Putamen (tissue), 1 donor: ENCODE measurements around the gene ABHD18.
"Not testable (repeated sequence)": the region's sequence is repeated elsewhere in the genome, so short reads cannot be mapped to it uniquely, and the experiment has no call there.

ENCODE experiments used
- DNase-seq: peaks from one replicate; pipeline ENCODE4 v3.0.0-alpha.2; 2016; ENCODE audit warnings: low spot score

The ABHD18 gene

DNA sequence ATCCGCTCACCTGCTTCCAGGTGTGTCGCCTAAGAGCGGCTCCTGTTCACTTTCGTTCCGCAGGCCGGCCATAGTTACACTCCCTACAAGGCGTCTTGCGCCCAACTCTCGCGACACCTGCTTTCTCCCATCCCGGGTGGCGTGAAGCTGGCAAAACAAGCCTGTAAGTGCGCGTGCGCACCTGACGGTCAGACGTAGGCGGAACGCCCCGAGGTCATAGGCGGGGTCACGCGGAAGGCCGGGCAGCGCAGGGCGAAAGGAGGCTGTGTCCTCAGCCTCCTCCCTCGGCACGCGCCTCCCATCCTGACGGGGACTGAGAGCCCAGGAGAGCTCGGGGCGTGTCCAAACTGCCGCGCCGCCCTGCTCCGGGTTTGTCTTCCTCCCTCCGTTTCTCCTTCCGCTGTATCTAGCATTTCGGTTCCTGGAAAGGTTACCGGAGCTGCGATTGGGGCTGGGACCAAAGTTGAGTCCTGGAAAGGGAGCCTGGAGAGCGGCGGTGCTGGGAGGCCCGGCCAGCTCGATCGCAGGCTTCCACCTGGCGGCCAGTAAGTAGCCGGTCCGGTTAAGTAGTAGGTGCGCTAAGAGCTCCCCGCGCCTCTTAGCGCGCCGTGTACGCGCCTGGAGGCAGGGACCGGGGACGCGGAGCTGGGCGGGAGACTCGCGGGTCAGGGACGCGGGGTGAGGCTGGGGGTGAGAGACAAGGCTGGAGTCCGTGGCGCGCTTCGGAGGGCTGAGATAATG lies at the start of gene ABHD18, which contains the start of gene MFSD8:
TSS of gene ABHD18 (plus strand) at position 345 of the 741 bp plus-strand sequence. CDS start 17,550 bp downstream, outside the sequence.
TSS of gene MFSD8 (minus strand) at position 112 of the 741 bp plus-strand sequence. CDS start at position 72, 40 bp downstream.
- peak; percentile 94 for DNase-seq

DNA sequence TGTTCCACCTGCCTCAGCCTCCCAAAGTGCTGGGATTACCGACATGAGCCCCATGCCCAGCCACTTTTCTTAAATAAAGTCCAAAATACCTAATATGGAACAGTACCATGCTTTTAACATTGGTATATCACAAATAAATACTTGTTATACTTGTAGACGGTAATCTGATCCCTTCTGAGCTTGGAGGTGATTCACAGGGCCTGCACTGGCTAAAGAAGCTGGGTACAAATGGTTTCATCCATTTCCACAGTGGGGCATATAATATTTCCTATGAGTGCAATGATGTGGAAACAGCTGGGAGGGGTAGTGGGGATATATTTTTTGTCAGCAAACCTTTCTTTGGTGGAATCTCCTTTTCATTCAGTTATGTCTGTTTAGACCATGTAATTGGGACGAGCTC lies 48.7 kb upstream of the ABHD18 start:
- DNase-seq: no peak

DNA sequence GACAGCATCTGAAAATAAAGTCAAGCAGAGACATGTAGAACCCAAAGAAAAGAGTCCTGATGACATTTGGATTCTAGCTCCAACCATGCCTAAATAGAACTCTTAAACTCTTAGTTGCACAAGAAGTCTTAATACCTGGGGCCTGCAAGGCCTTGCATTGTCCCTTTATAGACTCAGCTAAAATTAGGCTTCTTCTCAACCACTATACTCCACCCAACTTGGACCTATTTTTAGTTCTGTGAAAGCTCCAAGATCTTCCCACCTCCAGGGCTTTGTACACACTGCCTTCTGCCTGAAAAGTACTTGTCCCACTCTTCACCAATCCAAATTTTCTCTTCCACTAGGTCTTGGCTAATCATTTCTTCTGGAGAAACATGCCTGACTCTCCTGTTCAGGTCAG lies 48.1 kb upstream of the ABHD18 start:
- DNase-seq: no peak

DNA sequence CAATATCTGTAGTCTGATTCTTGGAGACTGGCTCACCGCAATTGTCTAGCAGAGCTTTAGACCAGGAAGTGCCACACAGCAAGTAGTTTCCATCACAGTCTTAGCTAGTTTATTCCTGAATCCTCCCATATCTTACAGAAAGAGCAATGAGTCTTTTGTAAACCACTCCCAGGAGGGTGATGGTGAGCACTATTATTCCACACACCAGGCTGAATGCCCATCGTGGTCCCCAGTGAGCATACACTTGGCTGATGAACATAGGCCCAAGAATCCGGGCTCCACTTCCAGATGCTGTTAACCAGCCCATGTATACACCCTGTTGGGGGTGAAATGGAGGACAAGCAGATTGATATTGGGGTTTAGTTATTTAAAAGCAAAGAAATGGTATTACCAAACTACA lies 44.7 kb upstream of the ABHD18 start:
- DNase-seq: no peak

DNA sequence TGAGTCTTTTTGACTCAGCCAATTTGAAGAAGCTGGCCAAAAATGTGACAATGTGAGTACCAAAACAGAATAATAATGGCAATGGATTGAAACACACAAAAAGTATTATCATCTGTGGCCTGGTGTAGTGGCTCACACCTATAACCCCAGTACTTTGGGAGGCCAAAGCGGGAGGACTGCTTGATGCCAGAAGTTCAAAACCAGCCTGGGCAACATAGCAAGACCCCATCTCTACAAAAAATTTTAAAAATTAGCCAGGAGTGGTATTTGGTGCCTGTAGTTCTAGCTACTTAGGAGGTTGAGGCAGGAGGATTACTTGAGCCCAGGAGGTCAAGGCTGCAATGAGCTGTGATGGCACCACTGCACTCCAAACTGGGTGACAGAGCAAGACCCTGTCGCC lies 43.0 kb upstream of the ABHD18 start:
- DNase-seq: no peak

DNA sequence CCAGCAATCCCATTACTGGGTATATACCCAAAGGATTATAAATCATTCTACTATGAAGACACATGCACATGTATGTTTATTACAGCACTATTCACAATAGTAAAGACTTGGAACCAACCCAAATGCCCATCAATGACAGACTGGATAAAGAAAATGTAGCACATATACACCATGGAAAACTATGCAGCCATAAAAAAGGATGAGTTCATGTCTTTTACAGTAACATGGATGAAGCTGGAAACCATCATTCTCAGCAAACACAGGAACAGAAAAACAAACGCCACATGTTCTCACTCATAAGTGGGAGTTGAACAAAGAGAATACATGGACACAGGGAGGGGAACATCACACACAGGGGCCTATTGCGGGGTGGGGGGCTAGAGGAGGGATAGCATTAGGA lies 39.5 kb upstream of the ABHD18 start:
- DNase-seq: not testable (repeated sequence)

DNA sequence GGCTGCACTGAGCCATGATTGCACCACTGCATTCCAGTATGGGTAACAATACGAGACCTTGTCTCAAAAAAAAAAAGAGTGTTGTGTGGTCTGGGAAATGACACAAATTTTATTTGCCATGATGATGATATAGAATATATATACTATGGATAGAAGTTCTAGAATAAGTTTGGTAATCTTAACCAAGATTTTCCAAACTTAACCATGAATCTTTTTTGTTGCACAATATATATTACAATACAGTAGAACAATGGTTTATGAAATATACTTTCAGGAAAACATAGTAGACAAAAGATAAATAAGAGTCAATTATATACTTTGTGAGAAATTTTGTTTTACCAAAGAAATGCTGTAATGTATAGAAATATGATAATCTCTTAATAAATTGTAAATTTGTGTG lies 35.0 kb upstream of the ABHD18 start:
- no peak for DNase-seq

DNA sequence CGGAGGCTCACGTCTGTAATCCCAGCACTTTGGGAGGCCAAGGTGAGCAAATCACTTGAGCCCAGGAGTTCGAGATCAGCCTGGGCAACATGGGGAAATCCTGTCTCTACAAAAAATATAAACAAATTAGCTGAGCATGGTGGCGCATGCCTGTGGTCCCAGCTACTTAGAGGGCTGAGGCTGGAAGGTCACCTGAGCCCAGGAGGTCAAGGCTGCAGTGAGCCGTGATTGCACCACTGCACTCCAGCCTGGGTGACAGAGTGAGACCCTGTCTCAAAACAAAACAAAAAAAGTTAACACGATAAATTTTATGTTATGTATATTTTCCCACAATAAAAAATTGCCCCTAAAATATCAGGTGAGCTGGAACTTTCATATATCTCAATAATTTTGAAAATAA lies 33.4 kb upstream of the ABHD18 start:
- DNase-seq: not testable (repeated sequence)

DNA sequence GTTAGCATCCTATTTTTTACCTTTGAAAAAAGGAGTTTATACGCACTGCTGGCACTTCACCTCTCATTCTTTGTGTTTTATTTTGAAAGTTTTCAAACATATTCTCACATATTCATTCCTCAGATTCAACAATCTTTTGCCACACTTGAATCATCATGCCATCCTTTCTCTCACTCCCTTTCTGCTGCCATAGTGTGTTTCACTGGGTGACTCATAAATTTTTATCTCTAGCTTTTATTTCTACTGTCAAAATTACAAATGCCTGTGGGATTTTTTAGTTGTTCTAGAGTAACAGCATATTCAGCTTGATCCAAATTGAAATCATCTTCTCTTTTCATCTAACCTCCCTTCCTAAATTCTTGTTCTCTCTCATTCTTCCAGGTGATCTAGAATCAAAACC lies 28.2 kb upstream of the ABHD18 start:
- no peak for DNase-seq

DNA sequence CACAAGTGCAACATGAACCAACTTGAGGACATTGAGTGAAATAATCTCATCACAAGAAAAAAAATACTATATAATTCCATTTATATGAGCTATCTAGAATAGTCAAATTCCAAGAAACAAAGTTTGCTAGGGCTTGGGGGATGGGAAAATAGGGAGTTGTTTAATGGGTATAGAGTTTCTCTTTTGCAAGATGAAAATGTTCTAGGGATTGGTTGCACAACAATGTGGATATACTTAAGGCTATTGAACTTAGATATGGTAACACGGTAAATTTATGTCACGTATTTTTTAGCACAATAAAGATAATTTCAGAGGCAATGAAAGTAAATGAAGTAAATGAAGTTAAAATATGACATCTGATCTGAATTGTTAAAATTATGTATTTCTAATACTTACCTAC lies 8.1 kb upstream of the ABHD18 start:
- DNase-seq: no peak

DNA sequence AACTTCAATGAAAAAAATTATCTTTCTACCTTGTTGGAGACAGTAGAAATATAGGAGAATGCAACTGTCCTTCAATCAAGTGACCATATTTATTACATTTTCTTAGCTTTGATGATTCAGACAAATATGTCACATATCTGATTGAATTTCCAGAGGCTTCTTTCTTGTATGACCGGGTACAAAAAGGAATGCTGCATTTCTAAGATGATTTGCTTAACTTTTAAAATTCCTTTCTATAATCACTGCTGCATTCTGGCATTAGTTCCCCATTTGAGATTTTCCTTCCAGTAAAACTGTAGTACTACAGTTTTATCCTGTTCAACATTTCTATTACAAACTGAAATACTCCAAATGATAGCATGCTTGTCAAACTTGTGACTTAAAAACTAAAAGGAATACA lies 5.4 kb upstream of the ABHD18 start:
- no peak for DNase-seq

DNA sequence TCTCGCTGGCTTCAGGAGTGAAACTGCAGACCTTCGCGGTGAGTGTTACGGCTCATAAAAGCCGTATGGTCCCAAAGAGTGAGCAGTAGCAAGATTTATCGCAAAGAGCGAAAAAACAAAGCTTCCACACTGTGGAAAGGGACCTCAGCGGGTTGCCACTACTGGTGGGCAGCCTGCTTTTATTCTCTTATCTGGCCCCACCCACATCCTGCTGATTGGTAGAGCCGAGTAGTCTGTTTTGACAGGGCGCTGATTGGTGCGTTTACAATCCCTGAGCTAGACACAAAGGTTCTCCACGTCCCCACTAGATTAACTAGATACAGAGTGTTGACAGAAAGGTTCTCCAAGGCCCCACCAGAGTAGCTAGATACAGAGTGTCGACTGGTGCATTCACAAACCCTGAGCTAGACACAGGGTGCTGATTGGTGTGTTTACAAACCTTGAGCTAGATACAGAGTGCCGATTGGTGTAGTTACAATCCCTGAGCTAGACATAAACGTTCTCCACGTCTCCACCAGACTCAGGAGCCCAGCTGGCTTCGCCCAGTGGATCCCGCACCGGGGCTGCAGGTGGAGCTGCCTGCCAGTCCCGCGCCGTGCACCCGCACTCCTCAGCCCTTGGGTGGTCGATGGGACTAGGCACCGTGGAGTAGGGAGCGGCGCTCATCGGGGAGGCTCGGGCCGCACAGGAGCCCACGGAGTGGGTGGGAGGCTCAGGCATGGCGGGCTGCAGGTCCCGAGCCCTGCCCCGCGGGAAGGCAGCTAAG lies 1.4 kb upstream of the ABHD18 start:
- DNase-seq: not testable (repeated sequence)

DNA sequence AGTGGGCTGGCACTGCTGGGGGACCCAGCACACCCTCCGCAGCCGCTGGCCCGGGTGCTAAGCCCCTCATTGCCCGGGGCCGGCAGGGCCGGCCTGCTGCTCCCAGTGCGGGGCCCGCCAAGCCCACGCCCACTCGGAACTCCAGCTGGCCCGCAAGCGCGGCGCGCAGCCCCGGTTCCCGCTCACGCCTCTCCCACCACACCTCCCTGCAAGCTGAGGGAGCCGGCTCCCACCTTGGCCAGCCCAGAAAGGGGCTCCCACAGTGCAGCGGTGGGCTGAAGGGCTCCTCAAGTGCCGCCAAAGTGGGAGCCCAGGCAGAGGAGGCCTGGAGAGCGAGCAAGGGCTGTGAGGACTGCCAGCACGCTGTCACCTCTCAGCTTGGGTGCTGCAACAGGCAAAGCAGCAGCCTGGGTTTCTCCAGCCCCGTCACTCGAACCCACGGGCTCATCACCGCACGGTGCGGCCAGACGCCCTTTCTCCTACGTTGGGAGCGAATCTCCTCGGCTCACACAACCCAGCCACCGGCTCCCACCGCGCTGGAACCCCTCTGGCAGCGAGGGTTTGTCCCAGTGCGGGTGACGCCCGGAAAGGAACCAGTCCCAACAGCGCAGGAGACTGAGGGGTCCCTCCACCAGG lies 662 bp upstream of the ABHD18 start:
- DNase-seq: not testable (repeated sequence)

DNA sequence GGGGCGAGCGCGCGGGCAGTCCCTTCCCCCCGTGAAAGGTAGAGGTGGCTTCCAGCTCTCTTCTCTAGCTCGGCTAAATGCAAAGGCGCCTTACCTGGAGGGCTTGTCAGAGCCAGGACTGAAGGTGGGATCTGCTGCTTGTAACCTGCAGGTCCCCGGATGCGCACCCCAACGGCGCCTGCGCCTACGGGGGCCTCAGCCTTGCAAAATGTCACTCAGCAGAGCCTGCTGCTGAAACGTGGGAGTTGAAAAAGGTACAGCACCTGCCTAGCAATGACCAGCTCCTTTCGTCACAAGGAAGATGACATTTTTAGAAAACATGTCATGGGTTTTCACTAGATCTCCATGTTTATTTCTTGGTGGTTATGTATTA lies 583 bp downstream of the ABHD18 start:
- peak; percentile 65 for DNase-seq

DNA sequence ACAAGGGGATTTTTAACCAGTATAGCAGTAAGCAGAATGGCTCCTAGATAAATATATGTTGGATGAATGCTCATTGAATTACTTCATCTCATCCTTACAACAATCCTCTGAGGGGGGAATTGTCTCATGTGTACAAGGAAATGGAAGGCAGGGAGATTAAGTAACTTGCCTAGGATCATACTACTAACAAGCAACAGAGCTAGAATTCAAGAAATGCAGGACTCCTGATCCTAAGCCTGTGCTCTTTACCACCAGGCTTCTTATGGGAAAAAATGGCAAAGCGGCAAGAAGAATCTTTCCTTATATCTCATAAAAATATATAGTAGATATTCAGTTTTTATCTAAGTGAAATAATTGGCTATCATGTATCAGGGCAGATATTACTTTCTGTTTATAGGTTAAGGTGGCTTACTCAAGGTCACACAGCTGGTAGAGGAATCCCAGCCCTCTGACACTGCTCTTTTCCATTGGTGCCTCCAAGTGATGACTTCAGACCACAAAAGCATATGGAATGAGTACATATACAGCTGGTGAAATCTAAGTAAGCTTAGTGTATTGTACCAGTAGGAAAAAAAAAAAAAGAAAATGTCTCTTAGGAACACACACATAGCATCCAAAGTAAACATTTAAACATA lies 2.1 kb downstream of the ABHD18 start:
- DNase-seq: no peak

DNA sequence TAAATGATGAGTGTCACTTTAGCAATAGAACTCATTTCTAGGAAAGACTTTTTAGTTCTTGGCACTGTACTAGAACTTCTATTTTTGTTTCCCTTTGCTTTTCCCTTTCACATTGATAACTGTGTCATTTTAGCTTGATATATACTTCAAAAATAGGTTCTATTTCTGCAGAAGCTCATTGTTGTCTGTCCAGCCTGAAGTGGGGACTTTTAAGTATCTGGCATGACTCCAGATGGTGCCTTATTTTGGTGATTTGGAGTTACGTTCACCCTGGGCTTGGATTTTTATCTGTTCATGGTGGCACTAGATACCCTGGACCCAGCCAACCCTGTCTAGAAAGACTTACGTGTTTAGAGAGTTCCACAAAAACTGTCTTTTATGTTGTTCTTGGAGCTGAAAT lies 3.4 kb downstream of the ABHD18 start:
- no peak for DNase-seq

DNA sequence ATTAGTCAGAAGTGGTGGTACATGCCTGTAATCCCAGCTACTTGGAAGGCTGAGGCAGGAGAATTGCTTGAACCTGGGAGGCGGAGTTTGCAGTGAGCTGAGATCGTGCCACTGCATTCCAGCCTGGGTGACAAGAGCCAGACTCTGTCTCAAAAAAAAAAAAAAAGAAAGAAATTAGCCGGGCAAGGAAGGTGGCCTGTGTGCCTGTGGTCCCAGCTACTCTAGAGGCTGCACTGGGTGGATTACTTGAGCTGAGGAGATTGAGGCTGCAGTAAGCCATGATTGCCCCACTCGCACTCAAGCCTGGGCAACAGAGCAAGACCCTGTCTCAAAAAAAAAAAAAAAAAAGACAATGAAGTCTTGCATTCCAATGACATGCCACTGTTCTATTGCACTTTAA lies 5.7 kb downstream of the ABHD18 start:
- DNase-seq: not testable (repeated sequence)

DNA sequence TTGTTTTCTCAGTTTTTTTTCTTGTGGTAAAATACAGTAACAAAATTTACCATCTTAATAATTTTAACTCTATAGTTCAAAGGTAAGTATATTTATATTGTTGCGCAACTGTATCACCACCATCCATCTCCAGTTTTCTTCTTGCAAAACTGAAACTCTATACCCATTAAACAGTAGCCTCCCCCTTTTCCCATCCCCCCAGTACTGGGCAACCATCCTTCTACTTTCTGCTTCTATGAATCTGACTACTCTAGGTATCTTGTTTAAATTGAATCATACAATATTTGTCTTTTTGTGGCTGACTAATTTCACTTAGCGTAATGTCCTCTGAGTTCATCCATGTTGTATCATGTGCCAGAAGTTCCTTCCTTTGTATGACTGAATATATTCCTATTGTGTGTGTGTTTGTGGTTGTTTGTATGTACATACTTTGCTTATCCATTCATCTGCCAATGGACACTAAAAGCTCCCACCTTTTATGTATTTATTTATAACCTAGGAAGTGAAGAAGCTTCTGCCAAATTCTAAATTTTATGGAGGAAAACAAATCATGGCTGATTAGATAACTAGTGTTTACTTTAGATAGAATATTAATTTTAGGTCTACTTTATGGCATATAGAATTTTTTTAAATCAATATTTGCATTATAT lies 10.0 kb downstream of the ABHD18 start:
- no peak for DNase-seq

DNA sequence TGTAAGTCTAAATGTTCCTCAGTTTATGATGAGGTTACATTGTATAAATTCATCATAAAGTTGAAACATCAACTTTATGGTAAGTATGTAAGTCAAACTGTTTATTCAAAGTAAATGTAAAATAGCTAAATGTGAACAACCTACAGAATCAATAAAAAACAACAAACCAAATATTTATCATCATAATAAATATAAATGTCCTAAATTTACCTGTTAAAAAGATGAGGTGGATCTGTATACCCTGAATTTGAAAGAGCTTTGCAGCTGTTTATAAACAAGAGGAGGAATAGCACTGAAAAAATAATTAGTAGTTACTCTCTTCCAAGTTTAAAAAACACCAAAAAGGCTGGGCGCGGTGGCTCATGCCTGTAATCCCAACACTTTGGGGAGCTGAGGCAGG lies 13.7 kb downstream of the ABHD18 start:
- DNase-seq: no peak

DNA sequence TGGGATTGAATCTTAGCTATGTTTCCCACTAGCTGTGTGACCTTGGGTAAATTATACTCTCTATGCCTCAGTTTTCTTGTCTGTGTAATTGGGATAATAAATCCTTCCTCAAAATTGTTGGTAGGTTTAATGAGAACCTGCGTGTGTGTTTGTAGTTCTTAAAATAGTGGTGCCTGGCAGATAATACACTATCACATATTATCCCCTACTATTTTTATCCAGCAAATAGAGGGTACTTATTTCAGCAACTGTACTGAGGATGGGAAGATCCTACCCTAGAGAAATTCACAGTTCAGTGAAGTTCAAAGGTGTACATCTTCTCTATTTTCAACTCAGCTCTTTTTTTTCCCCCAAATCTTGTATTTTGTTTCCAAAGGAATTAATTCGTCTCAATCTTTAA lies 17.2 kb downstream of the ABHD18 start:
- no peak for DNase-seq

DNA sequence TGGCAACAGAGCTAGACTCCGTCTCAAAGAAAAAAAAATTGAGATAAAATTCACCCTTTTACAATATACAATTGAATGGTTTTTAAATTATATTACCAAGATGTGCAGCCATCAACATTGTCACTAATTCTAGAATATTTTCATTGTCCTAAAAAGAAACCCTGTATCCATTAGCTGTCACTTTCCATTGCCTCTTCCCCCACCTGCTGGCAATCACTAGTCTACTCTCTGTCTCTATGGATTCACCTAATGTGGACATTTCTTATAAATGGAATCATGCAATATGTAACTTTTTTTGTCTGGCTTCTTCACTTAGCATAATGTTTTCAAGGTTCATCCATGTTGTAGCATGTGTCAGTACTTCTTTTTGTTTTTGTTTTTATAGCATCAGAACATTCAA lies 20.8 kb downstream of the ABHD18 start:
- DNase-seq: no peak

DNA sequence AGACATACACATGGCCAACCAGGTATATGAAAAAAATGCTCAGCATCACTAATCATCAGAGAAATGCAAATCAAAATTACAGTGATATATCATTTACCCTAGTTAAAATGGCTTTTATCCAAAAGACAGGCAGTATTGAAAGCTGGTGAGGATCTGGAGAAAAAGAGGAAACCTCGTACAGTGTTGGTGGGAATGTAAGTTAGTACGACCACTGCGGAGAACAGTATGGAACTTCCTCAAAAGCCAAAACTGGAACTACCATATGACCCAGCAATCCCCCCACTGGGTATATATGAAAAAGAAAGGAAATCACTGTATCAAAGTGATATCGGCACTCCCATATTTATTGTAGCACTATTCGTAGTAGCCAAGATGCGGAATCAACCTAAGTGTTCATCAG lies 23.4 kb downstream of the ABHD18 start:
- no peak for DNase-seq
